Effector memory CD4-positive, alpha-beta T cell (primary cell): ENCODE results near the gene EXO1.
"Not testable (repeated sequence)": the region's sequence is repeated elsewhere in the genome, so short reads cannot be mapped to it uniquely, and the experiment has no call there.

ENCODE experiments used
- DNase-seq, 3 donors: peaks; one replicate each; pipeline ENCODE4 v3.0.0-alpha.2; 2020
- H3K27ac ChIP-seq: 2 replicates; pipeline ENCODE4 v1.7.0; 2013; ENCODE audit warnings: mild to moderate bottlenecking, low read length, moderate library complexity; ENCODE audit not compliant: insufficient read depth, poor library complexity, severe bottlenecking
- H3K27me3 ChIP-seq: replicated peaks from 2 replicates; pipeline ENCODE4 v1.7.0; 2013; ENCODE audit warnings: mild to moderate bottlenecking, low read length; ENCODE audit not compliant: insufficient read depth, control insufficient read depth, poor library complexity, severe bottlenecking
- H3K36me3 ChIP-seq: 2 replicates; pipeline ENCODE4 v1.7.0; 2013; ENCODE audit warnings: mild to moderate bottlenecking, low read length, moderate library complexity; ENCODE audit not compliant: control insufficient read depth, insufficient read depth
- H3K4me1 ChIP-seq: 2 replicates; pipeline ENCODE4 v1.7.0; 2013; ENCODE audit warnings: low read length, mild to moderate bottlenecking; ENCODE audit not compliant: control insufficient read depth, insufficient read depth, poor library complexity, severe bottlenecking
- H3K4me3 ChIP-seq: 2 replicates; pipeline ENCODE4 v1.7.0; 2013; ENCODE audit warnings: low read length, low read depth, mild to moderate bottlenecking; ENCODE audit not compliant: insufficient read depth, poor library complexity, severe bottlenecking
- H3K9me3 ChIP-seq: 2 replicates; pipeline ENCODE4 v1.7.0; 2013; ENCODE audit warnings: mild to moderate bottlenecking, low read length, moderate library complexity; ENCODE audit not compliant: control insufficient read depth

The EXO1 gene

DNA sequence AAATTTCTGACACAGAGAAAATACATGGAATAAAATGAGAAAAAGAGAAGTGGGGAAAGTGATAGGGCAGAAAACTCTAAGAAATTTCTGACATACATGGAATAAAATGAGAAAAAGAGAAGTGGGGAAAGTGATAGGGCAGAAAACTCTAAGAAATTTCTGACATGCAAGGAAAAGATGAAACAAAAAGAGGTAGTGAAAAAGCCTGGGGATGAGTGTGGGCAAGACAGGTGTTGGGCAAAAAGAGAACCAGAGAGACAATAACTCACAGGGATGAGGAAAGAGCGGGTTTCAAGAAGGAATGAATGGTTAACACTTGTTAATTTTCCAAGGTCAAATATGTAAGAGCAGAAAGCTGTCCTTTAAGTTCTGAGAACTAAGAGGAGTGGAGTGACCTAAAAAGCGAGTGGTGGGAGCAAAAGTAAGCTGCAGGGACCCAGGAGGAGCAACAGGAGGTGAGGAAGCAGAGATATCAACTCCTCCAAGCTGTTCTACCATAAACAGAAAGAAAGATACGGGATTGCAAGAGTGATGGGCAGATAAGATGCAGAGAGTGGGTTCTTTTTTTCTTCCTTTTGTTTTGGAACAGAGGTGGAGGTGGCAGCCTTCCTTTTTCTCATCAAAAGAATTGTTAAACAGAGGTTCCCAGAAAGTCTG lies 29.9 kb upstream of the EXO1 start:
- Histone ChIP-seq H3K4me1 (no peaks in the 10 kb centered on the region), H3K36me3 (no peaks in the 10 kb centered on the region), H3K27me3 (no peaks in the 10 kb centered on the region), H3K9me3 (no peaks in the 10 kb centered on the region), H3K4me3 (no peak overlapping the region), H3K27ac (no peak overlapping the region)
- no peak for DNase-seq

GRCh38 chr1:241819340-241819866 lies 28.6 kb upstream of the EXO1 start:
- Histone ChIP-seq H3K9me3 (no peaks in the 10 kb centered on the region), H3K27me3 (no peaks in the 10 kb centered on the region), H3K4me1 (no peaks in the 10 kb centered on the region), H3K36me3 (no peaks in the 10 kb centered on the region), H3K4me3 (no peak overlapping the region), H3K27ac (no peak overlapping the region)
- no peak for DNase-seq

GRCh38 chr1:241821363-241821762 lies 26.6 kb upstream of the EXO1 start:
- Histone ChIP-seq H3K27me3 (no peaks in the 10 kb centered on the region), H3K36me3 (no peaks in the 10 kb centered on the region), H3K27ac (no peak overlapping the region), H3K4me3 (no peak overlapping the region), H3K9me3 (no peaks in the 10 kb centered on the region), H3K4me1 (no peaks in the 10 kb centered on the region)
- DNase-seq, result no peak

- no peaks in the 10 kb centered on the region for H3K4me1 ChIP-seq
- H3K27ac ChIP-seq, result no peak overlapping the region
- no peak for DNase-seq
- H3K36me3 ChIP-seq, result no peaks in the 10 kb centered on the region
- no peaks in the 10 kb centered on the region for H3K9me3 ChIP-seq
- H3K4me3 ChIP-seq, result no peak overlapping the region
- H3K27me3 ChIP-seq, result no peaks in the 10 kb centered on the region
Observed at GRCh38 chr1:241822846-241823245, 25.2 kb upstream of the EXO1 start.

GRCh38 chr1:241823925-241824324 lies 24.1 kb upstream of the EXO1 start:
- H3K4me1 ChIP-seq, result no peaks in the 10 kb centered on the region
- H3K36me3 ChIP-seq, result no peaks in the 10 kb centered on the region
- H3K9me3 ChIP-seq, result no peaks in the 10 kb centered on the region
- no peak overlapping the region for H3K27ac ChIP-seq
- no peak for DNase-seq
- no peak overlapping the region for H3K4me3 ChIP-seq
- no peaks in the 10 kb centered on the region for H3K27me3 ChIP-seq

- Histone ChIP-seq H3K4me3 (no peak overlapping the region), H3K36me3 (no peaks in the 10 kb centered on the region)
- no peak for DNase-seq
Observed at GRCh38 chr1:241825581-241825980, 22.4 kb upstream of the EXO1 start.

GRCh38 chr1:241826613-241827012 lies 21.4 kb upstream of the EXO1 start:
- not testable (repeated sequence) for H3K4me1 ChIP-seq, H3K9me3 ChIP-seq, H3K27me3 ChIP-seq

More at GRCh38 chr1:241825581-241825980, 22.4 kb upstream of the EXO1 start:
- Histone ChIP-seq H3K4me1 (no peaks in the 10 kb centered on the region), H3K9me3 (no peaks in the 10 kb centered on the region), H3K27me3 (no peaks in the 10 kb centered on the region), H3K27ac (no peak overlapping the region)

DNA sequence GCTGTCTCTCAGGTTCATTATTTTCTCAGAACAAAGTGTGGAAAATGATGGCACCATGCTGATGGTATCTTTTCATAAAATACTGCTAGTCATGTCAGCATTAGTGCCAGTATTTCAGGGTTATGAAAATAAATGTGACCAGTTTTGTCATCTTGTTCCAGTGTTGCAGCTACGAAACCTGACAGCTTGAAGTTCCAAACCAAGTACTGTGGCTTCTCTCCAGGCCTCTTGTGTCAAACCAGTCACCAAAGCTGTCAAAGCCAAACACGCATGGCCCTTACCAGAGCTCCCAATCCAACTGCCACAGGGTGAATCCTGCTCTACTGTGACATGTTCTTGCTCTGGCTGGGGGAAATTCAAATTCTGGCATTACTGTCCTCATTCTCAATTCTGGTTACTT lies 20.7 kb upstream of the EXO1 start:
- no peak overlapping the region for H3K27ac ChIP-seq
- no peaks in the 10 kb centered on the region for H3K27me3 ChIP-seq
- H3K4me1 ChIP-seq, result no peaks in the 10 kb centered on the region
- no peak for DNase-seq
- no peaks in the 10 kb centered on the region for H3K9me3 ChIP-seq
- no peak overlapping the region for H3K4me3 ChIP-seq
- no peaks in the 10 kb centered on the region for H3K36me3 ChIP-seq

More at GRCh38 chr1:241826613-241827012, 21.4 kb upstream of the EXO1 start:
- H3K4me3 ChIP-seq, DNase-seq, H3K27ac ChIP-seq, H3K36me3 ChIP-seq: not testable (repeated sequence)

- no peak overlapping the region for H3K4me3 ChIP-seq
- no peaks in the 10 kb centered on the region for H3K36me3 ChIP-seq
- H3K9me3 ChIP-seq, result no peaks in the 10 kb centered on the region
- no peaks in the 10 kb centered on the region for H3K27me3 ChIP-seq
- H3K4me1 ChIP-seq, result no peaks in the 10 kb centered on the region
- no peak for DNase-seq
- H3K27ac ChIP-seq, result no peak overlapping the region
Observed at GRCh38 chr1:241828463-241829021, 19.5 kb upstream of the EXO1 start.

- H3K36me3 ChIP-seq, result no peaks in the 10 kb centered on the region
- no peaks in the 10 kb centered on the region for H3K4me1 ChIP-seq
- H3K4me3 ChIP-seq, result no peak overlapping the region
- H3K27me3 ChIP-seq, result no peaks in the 10 kb centered on the region
- no peak overlapping the region for H3K27ac ChIP-seq
- DNase-seq, result no peak
- no peaks in the 10 kb centered on the region for H3K9me3 ChIP-seq
Observed at GRCh38 chr1:241829468-241829867, 18.5 kb upstream of the EXO1 start.
